GM12874 (cell line): ENCODE results near the gene ARHGEF18.

Experiments
- CTCF ChIP-seq: IDR thresholded peaks from 2 replicates; pipeline ENCODE4 v1.5.1; 2011; ENCODE audit warnings: low read depth, mild to moderate bottlenecking, control low read depth, low read length, moderate library complexity; ENCODE audit not compliant: insufficient read depth

Gene ARHGEF18

GRCh38 chr19:7377196-7377595, 28.5 kb downstream of the ARHGEF18 start:
- TF ChIP-seq CTCF = no peak

DNA sequence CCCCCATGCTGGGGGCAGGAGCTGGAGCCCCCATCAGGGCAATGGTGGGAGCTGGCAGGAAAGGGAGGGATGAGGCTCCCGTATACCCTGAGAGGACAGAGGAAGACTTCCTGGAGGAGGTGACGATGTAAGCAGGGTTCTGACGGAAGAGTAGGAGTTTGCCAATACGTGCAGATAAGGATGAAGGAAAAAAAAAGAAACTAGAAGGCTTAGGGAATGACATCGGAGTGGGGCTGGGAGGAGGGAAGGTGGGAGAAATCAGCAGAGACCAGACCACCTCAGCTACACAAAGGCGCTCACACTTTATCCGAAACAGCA, 32.3 kb downstream of the ARHGEF18 start:
- TF ChIP-seq CTCF = no peak

- no peak for TF ChIP-seq CTCF
Observed at GRCh38 chr19:7382694-7383093, 34.0 kb downstream of the ARHGEF18 start.

DNA sequence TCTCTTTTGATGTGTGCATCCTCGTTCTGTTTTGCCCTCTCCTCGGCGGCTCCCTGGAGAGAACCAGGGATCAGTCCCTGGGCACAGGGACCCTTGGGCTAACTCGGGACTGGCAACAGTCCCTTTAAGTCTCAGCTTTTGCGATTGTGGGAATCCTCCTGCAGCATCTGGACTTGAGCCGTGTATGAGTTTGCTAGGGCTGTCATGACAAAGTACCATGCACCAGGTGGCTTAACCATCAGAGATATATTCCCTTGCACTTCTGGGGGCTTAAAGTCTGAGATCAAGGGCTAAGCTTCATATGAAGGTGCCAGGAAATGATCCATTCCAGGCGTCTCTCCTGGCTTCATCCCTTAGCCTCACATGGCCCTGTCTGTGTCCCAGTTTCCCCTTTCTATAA, 34.5 kb downstream of the ARHGEF18 start:
- TF ChIP-seq CTCF = no peak

GRCh38 chr19:7385062-7385461, 36.3 kb downstream of the ARHGEF18 start:
- TF ChIP-seq CTCF = no peak

DNA sequence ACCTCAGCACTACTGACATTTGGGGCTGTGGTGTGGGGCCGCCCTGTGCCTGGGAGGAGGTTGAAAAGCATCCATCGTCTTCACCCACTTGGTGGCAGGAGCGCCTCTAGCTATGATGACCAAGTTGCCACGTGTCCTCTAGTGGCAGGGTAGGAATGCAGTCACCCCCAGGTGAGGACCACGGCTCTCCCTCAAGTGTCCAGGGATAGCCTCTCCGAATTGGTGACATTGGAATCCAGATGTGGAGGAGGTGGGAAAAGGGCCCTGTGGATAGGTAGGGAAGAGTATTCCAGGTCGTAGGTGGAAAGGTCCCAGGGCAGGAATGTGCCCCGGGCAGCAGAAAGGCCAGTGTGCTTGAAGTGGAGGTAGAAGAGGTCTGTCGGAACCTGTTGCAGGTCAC, 37.6 kb downstream of the ARHGEF18 start:
- TF ChIP-seq CTCF = no peak

DNA sequence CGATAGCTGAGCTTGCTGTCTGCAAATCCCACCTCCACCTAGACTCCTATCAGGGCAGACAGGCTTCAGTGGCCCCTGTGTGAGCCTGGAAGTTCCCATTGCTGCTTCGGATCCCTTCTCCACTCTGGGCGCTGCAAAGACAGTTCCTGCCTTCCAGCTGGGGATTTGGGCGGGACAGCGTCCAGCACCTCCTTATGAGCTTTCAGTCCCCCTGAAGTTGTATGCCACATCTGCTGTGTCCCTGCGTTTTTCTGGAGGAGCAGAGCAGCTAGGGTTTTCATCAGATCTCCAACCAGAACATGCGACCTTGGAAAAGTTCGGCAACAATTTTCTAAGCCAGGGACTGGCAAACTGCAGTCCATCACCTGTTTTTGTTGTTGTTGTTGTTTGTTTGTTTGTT, 38.0 kb downstream of the ARHGEF18 start:
- TF ChIP-seq CTCF = no peak

GRCh38 chr19:7391218-7391670, 42.5 kb downstream of the ARHGEF18 start:
- no peak for TF ChIP-seq CTCF
